ENCODE results near the gene FLOT1. TPM values are rescaled to one million over a fixed set of nuclear protein-coding genes. Genes with fewer than 3 reads are reported as not detected.

FLOT1 gene
- polyA plus RNA-seq (2011; rRNA removed) (205 and 292 TPM in 2 replicates), polyA minus RNA-seq (2011; rRNA and poly(A)+ RNA removed) (68.5 and 104 TPM in 2 replicates)

- Histone ChIP-seq H3K27me3 (ENCODE audit: control insufficient read depth, insufficient read depth, low read length) (no peaks in the 10 kb centered on the region), H3K36me3 (ENCODE audit: control insufficient read depth, insufficient read depth, low read length) (peaks cover 22% of the 10 kb centered on the region), H3K4me3 (ENCODE audit: low read depth, low read length) (peak within 1 kb of the TSS; percentile 65)
- peak; percentile 86 for DNase-seq (ENCODE audit: low read depth)
- no peak for TF ChIP-seq CTCF (IDR thresholded peaks at IDR 0.05; ENCODE audit: insufficient read depth, low read depth, low read length)
- POLR2A ChIA-PET, result interaction anchor here (0.5 to 1.4 kb wide), 5 partner anchors 10 to 80 kb away, joined by 3 to 6 read pairs (median 5); no protein-coding TSS in a partner anchor
- CTCF ChIA-PET, result interaction anchor here (0.7 to 3.0 kb wide), 11 partner anchors 11 to 136 kb away, joined by 3 to 16 read pairs (median 7); no protein-coding TSS in a partner anchor
These were observed at the start of gene FLOT1 for GRCh38 chr6:30742316-30743098. Gene FLOT1, minus strand, starts transcription at chr6:30742687. Its CDS starts 498 bp downstream, at chr6:30742189.

GRCh38 chr6:30790724-30791383 is 48.4 kb upstream of the FLOT1 start:
- H3K36me3 ChIP-seq (ENCODE audit: control insufficient read depth, insufficient read depth, low read length), result no peaks in the 10 kb centered on the region
- CTCF ChIA-PET, result interaction anchor here (1.4 kb wide), 1 partner anchor 11 kb away, joined by 5 read pairs; no protein-coding TSS in a partner anchor
- H3K4me3 ChIP-seq (ENCODE audit: low read depth, low read length), result no peak overlapping the region
- no peaks in the 10 kb centered on the region for H3K27me3 ChIP-seq (ENCODE audit: control insufficient read depth, insufficient read depth, low read length)
- DNase-seq (ENCODE audit: low read depth), result no peak
- no peak for TF ChIP-seq CTCF (IDR thresholded peaks at IDR 0.05; ENCODE audit: insufficient read depth, low read depth, low read length)
- POLR2A ChIA-PET, result no interaction called here

GRCh38 chr6:30789606-30790005 is 47.1 kb upstream of the FLOT1 start:
- no peaks in the 10 kb centered on the region for H3K36me3 ChIP-seq (ENCODE audit: control insufficient read depth, insufficient read depth, low read length)
- no peaks in the 10 kb centered on the region for H3K27me3 ChIP-seq (ENCODE audit: control insufficient read depth, insufficient read depth, low read length)
- POLR2A ChIA-PET, result no interaction called here
- no peak for DNase-seq (ENCODE audit: low read depth)
- TF ChIP-seq CTCF (IDR thresholded peaks at IDR 0.05; ENCODE audit: insufficient read depth, low read depth, low read length), result no peak
- no peak overlapping the region for H3K4me3 ChIP-seq (ENCODE audit: low read depth, low read length)
- CTCF ChIA-PET, result interaction anchor here (1.4 to 2.3 kb wide), 2 partner anchors 13 to 32 kb away, joined by 5 to 14 read pairs; no protein-coding TSS in a partner anchor

GRCh38 chr6:30787954-30788353 is 45.5 kb upstream of the FLOT1 start:
- no peaks in the 10 kb centered on the region for H3K27me3 ChIP-seq (ENCODE audit: control insufficient read depth, insufficient read depth, low read length)
- DNase-seq (ENCODE audit: low read depth), result no peak
- POLR2A ChIA-PET, result no interaction called here
- TF ChIP-seq CTCF (IDR thresholded peaks at IDR 0.05; ENCODE audit: insufficient read depth, low read depth, low read length), result no peak
- CTCF ChIA-PET, result interaction anchor here (0.8 to 2.3 kb wide), 3 partner anchors 25 to 40 kb away, joined by 3 to 14 read pairs (median 5); no protein-coding TSS in a partner anchor
- no peaks in the 10 kb centered on the region for H3K36me3 ChIP-seq (ENCODE audit: control insufficient read depth, insufficient read depth, low read length)
- no peak overlapping the region for H3K4me3 ChIP-seq (ENCODE audit: low read depth, low read length)
